ELR (cell line): ENCODE data around the gene MYH11.
A peak's percentile ranks its signal among the peaks of the same experiment; 100 is the strongest.
"Not testable (repeated sequence)": the region's sequence is repeated elsewhere in the genome, so short reads cannot be mapped to it uniquely, and the experiment has no call there.

Experiments
- DNase-seq: peaks from one replicate; pipeline ENCODE4 v3.0.0-alpha.2; 2015; ENCODE audit warnings: low read depth

Gene MYH11

GRCh38 chr16:15876503-15876902 is 19.7 kb upstream of the MYH11 start:
- DNase-seq: no peak

- peak; percentile 76 for DNase-seq
These were observed 18.0 kb upstream of the MYH11 start for GRCh38 chr16:15874745-15875314.

GRCh38 chr16:15873737-15874136 is 16.9 kb upstream of the MYH11 start:
- DNase-seq: no peak

GRCh38 chr16:15873301-15873700 is 16.5 kb upstream of the MYH11 start:
- DNase-seq: no peak

- DNase-seq: no peak
These were observed 13.2 kb upstream of the MYH11 start for GRCh38 chr16:15870011-15870410.

GRCh38 chr16:15866451-15866850 is 9.6 kb upstream of the MYH11 start:
- no peak for DNase-seq

GRCh38 chr16:15865742-15866141 is 8.9 kb upstream of the MYH11 start:
- no peak for DNase-seq

GRCh38 chr16:15864939-15865338 is 8.1 kb upstream of the MYH11 start:
- DNase-seq: no peak

GRCh38 chr16:15861996-15862395 is 5.2 kb upstream of the MYH11 start:
- DNase-seq: no peak

- no peak for DNase-seq
These were observed 2.3 kb upstream of the MYH11 start for GRCh38 chr16:15858921-15859668.

GRCh38 chr16:15857724-15858560 is 1.1 kb upstream of the MYH11 start:
- peak; percentile 24 for DNase-seq

GRCh38 chr16:15856182-15856581 is 646 bp downstream of the MYH11 start:
- no peak for DNase-seq

GRCh38 chr16:15855704-15856003 is 1.2 kb downstream of the MYH11 start:
- no peak for DNase-seq

GRCh38 chr16:15854906-15855703 is 1.7 kb downstream of the MYH11 start:
- DNase-seq: no peak

GRCh38 chr16:15854061-15854460 is 2.8 kb downstream of the MYH11 start:
- no peak for DNase-seq

- no peak for DNase-seq
These were observed 3.8 kb downstream of the MYH11 start for GRCh38 chr16:15853021-15853420.

- not testable (repeated sequence) for DNase-seq
These were observed 6.3 kb downstream of the MYH11 start for GRCh38 chr16:15850555-15850954.

- peak; percentile 10 for DNase-seq
These were observed 7.4 kb downstream of the MYH11 start for GRCh38 chr16:15849209-15849981.

GRCh38 chr16:15847611-15848175 is 9.1 kb downstream of the MYH11 start:
- no peak for DNase-seq

GRCh38 chr16:15846510-15846909 is 10.3 kb downstream of the MYH11 start:
- DNase-seq: no peak

- no peak for DNase-seq
These were observed 13.1 kb downstream of the MYH11 start for GRCh38 chr16:15843635-15844279.
